Left ventricle myocardium inferior (tissue), 1 donor: ENCODE measurements around the gene ATOSB. TPM values are rescaled to one million over a fixed set of nuclear protein-coding genes. Genes with fewer than 3 reads are reported as not detected.

Source experiments
- DNase-seq: peaks from one replicate; pipeline ENCODE4 v3.0.0-alpha.2; 2020
- H3K27ac ChIP-seq: fragments of 200-600 bp; replicated peaks from 2 replicates; pipeline ENCODE4 v1.8.0; 2021
- H3K27me3 ChIP-seq: fragments of 200-600 bp; 2 replicates; pipeline ENCODE4 v1.8.0; 2021; ENCODE audit warnings: low read depth
- H3K36me3 ChIP-seq: fragments of 200-600 bp; 2 replicates; pipeline ENCODE4 v1.8.0; 2021
- H3K4me1 ChIP-seq: fragments of 200-600 bp; 2 replicates; pipeline ENCODE4 v1.8.0; 2021
- H3K4me3 ChIP-seq: fragments of 200-600 bp; 2 replicates; pipeline ENCODE4 v1.8.0; 2021; ENCODE audit warnings: mild to moderate bottlenecking, moderate library complexity
- H3K9me3 ChIP-seq: fragments of 200-600 bp; replicated peaks from 2 replicates; pipeline ENCODE4 v1.8.0; 2021
- CTCF ChIP-seq: fragments of 200-600 bp; IDR thresholded peaks from 2 replicates; pipeline ENCODE4 v1.8.0; 2021; ENCODE audit warnings: antibody characterized with exemption, mild to moderate bottlenecking, borderline replicate concordance
- intact Hi-C: fragments of 100-400 bp; cut with micrococcal nuclease; formaldehyde crosslinking; loops from one replicate; pipeline ENCODE4 v1.11.0; 2022
- total RNA-seq: library from RNA; stranded (reverse); fragmentation: NEBNext Ultra II Directional; extraction: Animal tissue kit (Norgen Biotek cat#: 25700); gene quantifications from one replicate; pipeline ENCODE4 v1.2.1, GENCODE V29; 2021
- donor health status: DM: no; HTN: yes; CAD: no; lungs with severe emphysema.

The ATOSB gene
- total RNA-seq, 1 donor from 2014 or later, result 17.0 TPM

GRCh38 chr9:35103660-35104191 is 11.9 kb downstream of the ATOSB start:
- H3K9me3 ChIP-seq, result no peaks in the 10 kb centered on the region
- intact Hi-C loops, result no loop called here
- peak overlapping the region; percentile 84 for H3K4me3 ChIP-seq
- no peaks in the 10 kb centered on the region for H3K27me3 ChIP-seq
- peaks cover 71% of the 10 kb centered on the region for H3K36me3 ChIP-seq
- no peak for DNase-seq
- TF ChIP-seq CTCF, result no peak
- peaks cover 36% of the 10 kb centered on the region for H3K4me1 ChIP-seq
- peak overlapping the region; percentile 94 for H3K27ac ChIP-seq

GRCh38 chr9:35102769-35103659 is 12.6 kb downstream of the ATOSB start, which contains the start of gene STOML2:
TSS of gene STOML2 (minus strand) at chr9:35103131. CDS start at chr9:35103094, 37 bp downstream.
- intact Hi-C loops, result no loop called here
- Histone ChIP-seq H3K27ac (peak within 1 kb of the TSS; percentile 94), H3K27me3 (no peaks in the 10 kb centered on the region), H3K36me3 (peaks cover 64% of the 10 kb centered on the region), H3K9me3 (no peaks in the 10 kb centered on the region), H3K4me1 (peaks cover 36% of the 10 kb centered on the region), H3K4me3 (peak within 1 kb of the TSS; percentile 84)
- peak; percentile 94 for DNase-seq
- TF ChIP-seq CTCF, result no peak

- DNase-seq, result no peak
- H3K9me3 ChIP-seq, result no peaks in the 10 kb centered on the region
- H3K36me3 ChIP-seq, result peaks cover 58% of the 10 kb centered on the region
- peak overlapping the region; percentile 84 for H3K4me3 ChIP-seq
- peaks cover 36% of the 10 kb centered on the region for H3K4me1 ChIP-seq
- H3K27ac ChIP-seq, result peak overlapping the region; percentile 94
- no peaks in the 10 kb centered on the region for H3K27me3 ChIP-seq
- intact Hi-C loops, result no loop called here
- TF ChIP-seq CTCF, result no peak
Observed at GRCh38 chr9:35102465-35102768, 13.2 kb downstream of the ATOSB start.

GRCh38 chr9:35097573-35097972 is 18.1 kb downstream of the ATOSB start:
- no peak for TF ChIP-seq CTCF
- Histone ChIP-seq H3K36me3 (peaks cover 42% of the 10 kb centered on the region), H3K4me1 (peaks cover 36% of the 10 kb centered on the region), H3K4me3 (no peak overlapping the region), H3K27me3 (no peaks in the 10 kb centered on the region), H3K9me3 (no peaks in the 10 kb centered on the region), H3K27ac (no peak overlapping the region)
- intact Hi-C loops, result no loop called here
- DNase-seq, result no peak

- peaks cover 51% of the 10 kb centered on the region for H3K36me3 ChIP-seq
- peak; percentile 89 for DNase-seq
- H3K4me1 ChIP-seq, result peaks cover 23% of the 10 kb centered on the region
- intact Hi-C loops, result no loop called here
- H3K27ac ChIP-seq, result peak within 1 kb of the TSS; percentile 94
- H3K9me3 ChIP-seq, result no peaks in the 10 kb centered on the region
- peak; percentile 75 for TF ChIP-seq CTCF
- peak within 1 kb of the TSS; percentile 82 for H3K4me3 ChIP-seq
- H3K27me3 ChIP-seq, result no peaks in the 10 kb centered on the region
Observed at GRCh38 chr9:35096035-35096849, 19.4 kb downstream of the ATOSB start, which contains the start of gene PIGO. TSS of gene PIGO (minus strand) at chr9:35096591. CDS start at chr9:35095565, 1,026 bp downstream.
